AG10803 (cell line): Measurements from ENCODE around the gene CDCP2.
A peak's percentile ranks its signal among the peaks of the same experiment; 100 is the strongest.

Experiments
- DNase-seq: peaks from one replicate; pipeline ENCODE4 v3.0.0; 2010; ENCODE audit warnings: low read depth
- H3K4me3 ChIP-seq: 2 replicates; pipeline ENCODE4 v1.5.1; 2011; ENCODE audit warnings: mild to moderate bottlenecking, low read length, control low read depth
- TF ChIP-seq, protein P1 (sequence below): conservative IDR thresholded peaks from 2 replicates; pipeline ENCODE4 v1.5.1; 2011; ENCODE audit warnings: mild to moderate bottlenecking, low read length, control low read depth, inconsistent platforms

Gene CDCP2

DNA sequence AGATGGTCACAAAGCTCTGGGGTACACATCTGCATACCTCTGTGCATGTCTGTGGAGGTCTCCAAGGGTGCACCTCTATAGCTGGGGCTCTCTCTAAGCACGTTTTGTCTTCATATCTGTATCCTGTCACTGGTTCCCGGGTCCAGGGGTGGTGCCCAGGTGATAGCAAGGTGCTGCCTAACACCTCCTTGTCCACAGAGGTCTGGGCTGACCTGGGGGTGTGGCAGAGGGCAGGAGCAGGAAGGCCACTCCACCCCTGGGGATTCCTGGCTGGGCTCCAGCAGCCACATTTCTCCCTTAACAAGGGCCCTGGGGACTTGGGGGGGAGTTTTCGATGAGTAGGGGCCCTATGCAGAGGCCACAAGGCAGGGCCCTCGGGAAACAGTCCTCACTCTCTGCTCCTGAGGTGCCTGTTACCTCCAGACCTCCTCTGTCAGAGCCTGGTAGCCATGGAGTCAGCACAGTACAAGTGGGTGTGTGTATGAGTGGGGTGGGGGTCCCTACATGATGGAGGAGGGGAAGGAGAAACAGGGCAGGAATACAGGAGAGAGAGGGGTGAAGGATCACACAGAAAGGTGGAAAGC lies 7.0 kb upstream of the CDCP2 start:
- no peak overlapping the region for H3K4me3 ChIP-seq
- DNase-seq: no peak

DNA sequence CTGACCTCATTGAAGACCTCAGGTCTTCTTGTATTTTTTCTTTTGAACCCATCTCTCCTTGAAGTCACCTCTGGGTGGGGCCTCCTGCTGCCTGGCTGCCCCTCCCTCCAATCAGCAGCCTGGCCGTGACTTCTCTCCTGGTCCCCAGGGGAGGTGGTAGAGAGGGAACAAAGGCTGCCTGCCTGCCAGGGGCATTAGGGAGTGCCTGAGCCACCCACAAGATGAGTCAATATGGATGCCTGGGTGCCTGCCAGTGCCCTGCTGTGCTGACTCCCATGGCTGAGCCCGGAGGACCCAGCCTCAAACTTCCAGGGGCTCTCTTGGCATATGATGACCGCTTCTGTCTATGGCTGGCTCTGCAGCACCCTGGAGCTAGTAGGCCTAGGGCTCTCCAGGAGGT lies 5.3 kb upstream of the CDCP2 start:
- DNase-seq: peak; percentile 26
- no peak overlapping the region for H3K4me3 ChIP-seq
- TF ChIP-seq, protein P1, sequence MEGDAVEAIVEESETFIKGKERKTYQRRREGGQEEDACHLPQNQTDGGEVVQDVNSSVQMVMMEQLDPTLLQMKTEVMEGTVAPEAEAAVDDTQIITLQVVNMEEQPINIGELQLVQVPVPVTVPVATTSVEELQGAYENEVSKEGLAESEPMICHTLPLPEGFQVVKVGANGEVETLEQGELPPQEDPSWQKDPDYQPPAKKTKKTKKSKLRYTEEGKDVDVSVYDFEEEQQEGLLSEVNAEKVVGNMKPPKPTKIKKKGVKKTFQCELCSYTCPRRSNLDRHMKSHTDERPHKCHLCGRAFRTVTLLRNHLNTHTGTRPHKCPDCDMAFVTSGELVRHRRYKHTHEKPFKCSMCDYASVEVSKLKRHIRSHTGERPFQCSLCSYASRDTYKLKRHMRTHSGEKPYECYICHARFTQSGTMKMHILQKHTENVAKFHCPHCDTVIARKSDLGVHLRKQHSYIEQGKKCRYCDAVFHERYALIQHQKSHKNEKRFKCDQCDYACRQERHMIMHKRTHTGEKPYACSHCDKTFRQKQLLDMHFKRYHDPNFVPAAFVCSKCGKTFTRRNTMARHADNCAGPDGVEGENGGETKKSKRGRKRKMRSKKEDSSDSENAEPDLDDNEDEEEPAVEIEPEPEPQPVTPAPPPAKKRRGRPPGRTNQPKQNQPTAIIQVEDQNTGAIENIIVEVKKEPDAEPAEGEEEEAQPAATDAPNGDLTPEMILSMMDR: no peak

More for the DNA sequence above, 7.0 kb upstream of the CDCP2 start:
- TF ChIP-seq, protein P1: no peak

DNA sequence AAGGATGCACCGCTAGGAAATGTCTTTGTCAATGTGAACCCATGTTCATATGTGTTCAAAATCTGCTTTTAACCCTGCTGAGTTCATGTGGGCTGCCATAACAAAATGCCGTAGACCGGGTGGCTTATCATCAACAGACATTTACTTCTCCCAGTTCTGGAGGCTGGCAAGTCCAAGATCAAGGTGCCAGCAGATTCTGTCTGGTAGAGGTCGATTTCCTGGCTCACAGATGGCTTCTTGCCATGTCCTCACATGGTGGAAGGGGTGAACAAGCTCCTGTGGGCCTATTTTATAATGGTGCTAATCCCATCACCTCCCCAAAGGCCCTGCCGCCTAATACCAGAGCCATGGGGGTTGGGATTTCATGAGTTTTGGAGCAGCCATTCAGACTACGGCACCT lies 4.6 kb upstream of the CDCP2 start:
- TF ChIP-seq, protein P1: no peak
- no peak for DNase-seq
- no peak overlapping the region for H3K4me3 ChIP-seq

DNA sequence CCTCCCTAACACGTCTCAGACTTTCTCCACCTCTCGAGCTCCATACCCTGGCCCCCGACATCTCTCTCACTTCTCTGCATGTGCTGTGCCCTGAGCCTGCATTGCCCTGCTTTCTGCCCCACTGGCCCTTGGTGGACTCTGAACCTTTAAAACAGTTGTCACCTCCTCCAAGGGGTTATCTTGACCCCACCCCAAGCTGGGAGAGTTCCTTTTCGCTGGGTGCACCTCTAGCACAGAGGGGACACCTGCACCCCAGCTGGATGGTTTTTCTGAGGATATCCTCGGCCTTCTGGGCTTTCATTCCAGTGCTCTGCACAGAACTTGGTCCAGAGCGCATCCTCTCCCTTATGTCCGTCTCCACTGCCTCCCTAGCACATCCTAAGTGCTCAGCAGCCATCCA lies 4.2 kb upstream of the CDCP2 start:
- TF ChIP-seq, protein P1: no peak
- no peak for DNase-seq
- no peak overlapping the region for H3K4me3 ChIP-seq

DNA sequence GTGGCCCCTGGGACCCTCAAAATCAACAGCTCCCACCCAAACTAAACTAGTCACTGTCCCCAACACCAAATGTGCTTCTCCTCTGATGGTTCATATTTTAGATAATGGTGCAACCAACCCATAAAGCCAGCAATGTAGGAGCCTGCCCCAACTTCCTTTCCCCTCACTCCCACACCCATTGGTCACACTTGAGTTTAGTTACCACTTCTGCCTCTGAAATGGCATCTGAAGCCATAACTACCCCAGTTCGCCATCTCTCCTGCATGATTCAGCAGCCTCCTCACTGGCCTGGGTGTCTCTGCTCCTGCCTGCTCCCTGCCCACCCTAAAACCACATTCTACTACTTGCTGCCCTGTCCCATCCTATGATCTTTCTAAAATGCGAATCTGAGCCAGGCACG lies 3.4 kb upstream of the CDCP2 start:
- TF ChIP-seq, protein P1: no peak
- H3K4me3 ChIP-seq: no peak overlapping the region
- no peak for DNase-seq

DNA sequence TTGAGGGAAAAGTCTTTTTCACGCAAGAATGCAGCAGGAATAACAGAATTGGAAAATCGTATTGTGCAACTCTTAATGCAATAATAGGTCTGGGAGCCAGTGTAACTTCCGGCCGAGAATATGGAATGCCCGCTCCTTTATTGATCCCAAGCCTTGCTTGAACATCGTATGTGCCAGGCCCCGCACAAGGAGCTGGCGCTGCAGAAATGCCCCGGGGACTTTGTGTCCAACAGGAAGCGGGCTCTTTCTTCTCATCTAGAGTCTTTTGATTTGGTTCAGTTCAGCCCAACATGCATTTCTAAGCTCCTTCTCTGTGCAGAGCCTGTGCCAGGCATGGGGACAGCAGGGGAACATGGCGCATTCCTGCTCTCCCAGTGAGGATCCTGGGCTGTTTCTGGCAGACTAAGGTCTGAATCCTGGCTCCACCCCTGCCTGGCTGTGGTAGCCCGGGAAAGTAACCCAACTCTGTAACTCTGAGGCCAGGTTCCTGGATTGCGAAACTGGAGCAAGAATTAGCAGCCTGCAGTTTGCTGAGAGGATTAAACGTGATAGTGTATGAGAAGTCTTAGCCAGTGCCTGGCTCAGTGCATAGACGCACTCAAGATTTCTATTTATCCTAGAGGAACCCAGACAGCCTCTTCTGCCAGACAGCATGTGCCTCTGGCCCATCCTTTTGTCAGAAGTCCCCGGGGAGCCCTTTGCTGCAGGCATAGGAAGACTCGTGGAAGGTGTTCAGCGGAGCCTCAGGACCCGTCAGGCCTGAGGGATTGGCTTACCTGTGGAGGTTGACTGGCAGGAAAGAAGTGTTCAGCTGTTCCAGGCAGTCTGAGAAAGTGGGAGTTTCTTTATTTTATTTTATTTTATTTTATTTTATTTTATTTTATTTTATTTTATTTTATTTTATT lies 987 bp upstream of the CDCP2 start:
- peak overlapping the region; percentile 17 for H3K4me3 ChIP-seq
- TF ChIP-seq, protein P1: no peak
- DNase-seq: peak; percentile 79

DNA sequence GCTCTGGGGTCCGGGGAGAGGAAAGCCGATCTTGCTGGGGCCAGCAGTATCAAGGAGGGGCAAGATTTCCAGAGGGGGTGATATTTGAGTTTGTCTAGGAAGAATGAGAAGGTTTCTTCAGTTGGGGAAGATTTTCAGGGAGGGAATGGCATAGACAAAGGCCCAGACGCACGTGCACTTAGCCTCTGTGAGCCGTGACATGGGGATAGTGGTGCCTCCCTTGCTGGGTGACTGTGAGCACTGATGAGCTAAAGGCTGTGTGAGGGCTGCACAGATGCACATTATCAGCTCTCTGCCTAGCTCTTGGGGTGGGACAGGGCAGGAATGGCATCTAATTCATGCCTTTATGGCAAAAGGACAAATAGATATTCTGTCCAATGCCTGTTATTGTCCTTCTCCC lies 1.8 kb downstream of the CDCP2 start:
- H3K4me3 ChIP-seq: no peak overlapping the region
- DNase-seq: no peak
- TF ChIP-seq, protein P1: no peak
